Astrocyte (in vitro differentiated cells and primary cell): Measurements from ENCODE around the gene VSNL1.

ENCODE experiments used
- CTCF ChIP-seq: IDR thresholded peaks from 2 replicates; pipeline ENCODE4 v1.5.1; 2011; ENCODE audit warnings: low read depth, mild to moderate bottlenecking, inconsistent platforms, low read length, moderate library complexity; ENCODE audit not compliant: insufficient read depth
- EZH2 ChIP-seq: IDR thresholded peaks from 2 replicates; pipeline ENCODE4 v1.6.1; 2012; ENCODE audit warnings: mild to moderate bottlenecking, low read length, inconsistent platforms; ENCODE audit not compliant: insufficient read depth

- TF ChIP-seq CTCF (no peak), EZH2 (no peak)
Measured at GRCh38 chr2:17661460-17661859, 121.0 kb downstream of the VSNL1 start.
